HT1080 (cell line): Measurements from ENCODE around the gene PTPN14. TPM values are rescaled to one million over a fixed set of nuclear protein-coding genes. Genes with fewer than 3 reads are reported as not detected.

Source experiments
- DNase-seq: peaks from one replicate; pipeline ENCODE4 v3.0.0-alpha.2; 2015; ENCODE audit warnings: low read depth
- total RNA-seq: library from RNA; depleted of rRNA; stranded (reverse); fragments of >200 nt; shearing (Covaris generic); gene quantifications from 2 replicates; pipeline ENCODE4 v1.2.3, GENCODE V29; 2014

Gene PTPN14
- total RNA-seq, 1 experiment from 2014 or later = 63.0 TPM

DNA sequence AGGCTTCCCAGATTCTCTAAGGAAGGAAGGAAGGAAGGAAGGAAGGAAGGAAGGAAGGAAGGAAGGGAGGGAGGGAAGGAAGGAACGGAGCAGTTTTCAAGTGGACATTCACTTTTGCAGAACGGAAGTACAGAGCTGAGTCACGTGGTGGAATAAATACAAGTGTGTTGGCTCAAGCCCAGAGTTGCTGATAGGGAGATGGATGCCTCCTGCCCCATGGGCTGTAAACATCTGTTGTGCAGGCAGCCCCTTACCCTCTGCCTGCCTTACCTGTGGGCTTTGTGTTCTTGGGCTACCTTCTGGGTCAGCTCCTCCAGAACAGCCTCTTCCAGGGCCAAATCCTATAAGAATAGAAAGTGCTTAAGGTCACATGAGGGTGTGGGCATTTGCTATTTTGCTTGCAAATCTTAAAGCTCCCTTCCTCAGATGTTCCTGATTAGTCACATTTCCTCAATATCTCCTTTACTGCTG, 148.8 kb downstream of the PTPN14 start:
- DNase-seq = peak; percentile 55

DNA sequence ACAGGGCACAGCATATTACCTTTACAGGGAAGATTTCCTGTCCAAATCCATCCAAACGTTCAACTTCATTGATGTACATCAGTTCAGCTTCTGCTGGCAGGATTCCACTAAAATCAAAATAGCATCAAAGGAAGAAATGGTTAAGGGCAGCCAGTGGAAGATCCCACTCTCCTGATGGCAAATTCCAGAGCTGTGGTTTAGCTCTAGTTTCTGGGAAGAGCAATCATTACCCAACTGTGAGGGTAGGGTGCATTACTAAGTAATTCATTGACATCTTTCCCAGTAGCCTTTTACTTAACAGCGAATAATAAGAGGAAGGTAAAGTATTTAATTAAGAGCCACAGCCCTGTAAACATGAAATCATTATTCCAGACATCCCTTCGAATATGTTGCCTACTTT, 149.7 kb downstream of the PTPN14 start:
- no peak for DNase-seq

- peak; percentile 96 for DNase-seq
Observed at GRCh38 chr1:214400131-214400530, 151.3 kb downstream of the PTPN14 start.

GRCh38 chr1:214398490-214398889, 152.9 kb downstream of the PTPN14 start:
- DNase-seq = no peak

DNA sequence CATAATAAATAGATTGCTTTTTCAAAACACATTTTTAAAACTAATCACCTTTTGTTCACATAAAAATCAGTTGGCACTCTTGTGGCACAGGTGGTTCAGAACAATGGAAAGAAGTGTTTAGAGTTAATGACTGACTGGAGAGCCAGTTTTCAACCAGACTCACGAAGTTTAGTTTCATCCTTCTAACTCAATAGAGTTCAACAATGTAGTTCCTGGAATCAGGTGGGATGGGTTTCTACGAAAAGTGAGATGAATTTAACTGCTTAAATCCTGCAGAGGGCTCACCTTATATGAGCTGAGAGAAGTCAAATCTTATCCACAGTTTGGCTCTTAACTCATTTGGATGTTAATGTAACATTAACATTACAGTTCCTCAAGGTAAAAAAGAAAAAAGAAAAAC, 153.9 kb downstream of the PTPN14 start:
- DNase-seq = no peak

DNA sequence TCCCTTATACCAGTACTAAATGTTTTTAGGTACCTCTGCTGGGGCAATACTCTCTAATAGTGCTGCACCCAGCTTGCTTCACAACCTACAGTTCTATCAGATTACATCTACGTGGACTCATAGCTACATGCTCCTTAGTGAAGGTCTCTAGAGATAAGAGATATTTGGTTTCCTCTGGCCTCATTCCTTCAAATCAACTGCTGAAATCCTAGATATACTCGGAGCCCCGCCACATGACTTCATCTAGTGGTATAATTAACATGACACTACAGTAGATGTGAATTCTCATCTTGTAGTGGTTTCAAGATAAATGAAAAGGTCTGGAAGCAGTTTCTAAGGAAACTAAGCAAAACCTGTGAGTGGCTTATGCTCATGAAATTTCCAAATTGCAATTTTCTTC, 155.1 kb downstream of the PTPN14 start:
- DNase-seq = no peak

- peak; percentile 69 for DNase-seq
Observed at GRCh38 chr1:214394569-214394968, 156.8 kb downstream of the PTPN14 start.

DNA sequence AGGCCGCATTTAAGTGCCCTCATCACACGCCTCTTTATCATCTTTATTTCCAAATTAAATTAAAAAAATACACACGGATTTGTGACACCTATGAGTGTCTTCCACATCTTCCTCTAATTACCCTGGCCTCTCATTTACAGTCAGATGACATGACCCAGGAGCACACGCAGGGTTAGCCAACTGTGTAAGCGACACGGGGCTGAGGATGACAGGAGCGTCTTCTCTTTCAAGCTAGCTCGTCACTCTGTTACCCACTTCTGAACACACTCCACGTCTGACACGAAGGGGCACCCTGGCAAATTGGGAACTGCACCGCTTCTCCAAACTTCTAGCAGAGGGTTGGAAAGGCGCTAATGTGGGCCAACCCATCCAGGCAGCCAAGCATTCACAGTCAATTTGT, 158.3 kb downstream of the PTPN14 start:
- DNase-seq = no peak

DNA sequence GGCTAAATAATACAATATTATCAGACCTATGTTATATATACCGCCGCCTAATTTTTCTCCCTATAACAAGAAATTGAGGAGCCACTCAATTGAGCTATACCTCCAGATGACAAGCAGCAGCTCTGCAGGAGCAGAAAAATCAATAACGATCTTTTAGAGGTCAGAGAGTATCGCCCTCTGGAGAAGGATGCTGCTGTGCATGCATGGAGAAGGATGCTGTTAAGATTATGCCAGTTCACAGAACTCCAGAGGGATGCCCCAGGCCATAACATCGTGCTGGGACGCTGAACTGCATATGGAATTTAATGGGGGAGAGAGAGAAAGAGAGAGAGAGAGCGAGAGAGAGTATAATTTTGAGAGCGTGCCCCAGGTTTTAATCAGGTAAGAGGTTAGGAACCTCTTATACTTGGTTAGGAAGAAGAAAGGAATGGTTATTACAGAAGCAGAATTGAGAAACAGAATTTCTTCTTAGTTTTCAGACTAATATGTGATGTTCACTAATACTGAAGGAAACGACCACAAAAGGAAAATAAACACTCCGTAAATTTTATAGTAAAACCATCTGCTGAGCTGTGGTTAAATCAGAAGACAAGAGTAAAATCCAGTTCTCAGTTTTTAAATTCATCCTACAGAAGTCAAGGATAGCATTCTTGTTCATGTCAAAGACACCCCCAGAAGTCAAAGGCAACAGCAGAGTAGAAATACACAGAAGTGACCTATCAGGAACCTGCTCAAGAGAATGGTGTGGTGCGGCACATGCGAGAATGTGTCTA, 159.3 kb downstream of the PTPN14 start:
- DNase-seq = no peak

GRCh38 chr1:214389734-214390133, 161.7 kb downstream of the PTPN14 start:
- no peak for DNase-seq

DNA sequence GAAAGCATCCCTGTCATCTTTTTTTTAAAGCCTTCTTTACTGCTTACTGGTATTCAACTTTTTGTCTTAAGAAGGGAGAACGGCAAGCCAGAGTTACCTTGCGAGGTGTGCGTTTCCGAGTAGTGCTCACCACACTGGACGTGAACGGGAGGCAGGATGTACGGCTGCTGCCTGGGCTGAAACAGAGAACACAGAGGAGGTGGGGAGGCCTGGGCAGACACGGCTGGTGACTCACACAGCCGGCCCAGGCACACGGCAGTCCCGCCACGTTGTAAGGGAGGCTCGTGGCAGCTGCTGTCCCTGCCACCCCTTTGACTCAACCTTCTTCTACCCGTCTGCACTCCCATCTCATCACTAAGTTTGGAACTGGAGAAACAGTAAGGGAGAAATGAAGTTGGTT, 164.7 kb downstream of the PTPN14 start:
- DNase-seq = peak; percentile 95

GRCh38 chr1:214386333-214386732, 165.1 kb downstream of the PTPN14 start:
- no peak for DNase-seq

GRCh38 chr1:214385428-214385827, 166.0 kb downstream of the PTPN14 start:
- no peak for DNase-seq

DNA sequence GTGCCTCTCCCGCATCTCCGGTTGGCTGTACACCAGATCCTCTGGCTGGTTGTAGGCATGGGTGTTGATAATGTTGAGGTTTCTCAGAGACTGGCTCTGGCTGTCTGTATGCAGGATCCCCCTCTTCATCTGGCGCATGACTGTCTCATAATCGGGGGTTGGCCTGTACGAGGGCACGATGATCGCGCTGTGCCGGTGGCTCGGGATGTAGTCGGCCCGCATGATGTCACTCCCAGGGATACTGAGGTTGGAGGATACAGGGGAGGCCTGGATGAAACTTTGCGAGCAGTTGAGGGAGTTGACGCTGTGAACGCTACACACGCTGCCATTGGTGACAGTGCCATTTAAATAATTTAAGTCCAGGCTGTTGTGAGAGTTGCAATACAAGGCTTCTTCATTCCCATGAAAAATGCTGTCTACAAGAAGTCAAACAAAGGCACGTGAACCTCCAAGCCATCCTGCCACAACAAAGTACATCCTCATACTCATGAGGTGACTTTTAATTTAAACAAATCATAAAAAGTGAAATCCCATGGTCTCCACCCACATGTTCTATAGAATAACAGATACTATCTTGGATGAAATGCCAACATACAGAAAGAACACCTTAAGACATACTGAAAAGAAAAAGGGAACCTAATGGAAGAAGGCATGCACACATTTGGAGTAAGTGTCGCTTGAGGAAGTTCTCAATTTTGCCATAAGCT, 166.9 kb downstream of the PTPN14 start:
- DNase-seq = no peak

DNA sequence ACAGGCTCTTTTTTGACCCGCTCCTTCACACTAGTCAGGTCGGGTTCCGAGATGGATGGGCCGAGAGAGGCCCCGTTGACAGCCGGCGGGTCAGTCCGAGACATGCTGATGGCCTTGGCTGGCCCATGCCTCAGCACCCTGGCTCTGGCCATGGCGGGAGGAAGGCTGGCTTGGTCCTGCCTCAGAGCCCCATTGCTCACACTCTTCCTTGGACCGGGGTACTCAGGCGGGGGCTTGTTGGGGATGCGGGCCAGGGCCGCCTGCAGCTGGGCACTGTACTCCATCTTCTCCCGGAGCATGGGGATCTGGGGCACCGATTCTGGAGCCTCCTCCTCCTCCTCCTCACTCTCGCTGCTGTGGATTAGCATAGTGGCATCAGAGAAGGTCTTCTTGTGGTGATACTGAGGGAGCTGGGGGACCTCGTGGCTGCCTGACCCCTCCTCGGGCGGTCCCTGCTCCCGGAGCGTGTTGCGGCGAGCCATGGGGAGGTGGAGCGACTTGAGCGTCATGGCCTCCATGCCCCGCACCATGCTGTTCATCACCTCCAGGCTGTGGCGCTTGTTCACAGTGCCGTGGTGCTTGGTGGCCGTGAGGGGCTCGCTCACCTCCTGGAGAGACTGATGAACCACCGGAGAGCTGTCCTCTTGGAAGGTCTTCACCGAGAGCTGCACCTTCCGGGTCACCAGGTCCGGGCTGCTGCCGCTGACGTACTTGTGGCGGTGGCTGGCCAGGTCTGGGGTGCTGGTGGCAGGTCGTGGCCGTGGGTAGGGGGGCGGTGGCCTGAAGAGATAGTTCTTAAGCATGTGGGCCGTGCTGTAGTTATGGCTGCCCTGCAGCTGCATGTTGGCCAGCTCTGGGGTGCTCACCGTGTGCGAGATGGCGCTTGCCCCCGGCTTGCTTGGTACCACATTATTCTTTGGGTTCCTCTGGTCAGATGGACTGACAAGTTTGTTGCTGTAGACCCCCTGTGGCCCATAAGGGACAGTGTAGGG, 167.7 kb downstream of the PTPN14 start:
- no peak for DNase-seq

GRCh38 chr1:214380986-214381695, 170.3 kb downstream of the PTPN14 start:
- DNase-seq = no peak

- no peak for DNase-seq
Observed at GRCh38 chr1:214380396-214380795, 171.0 kb downstream of the PTPN14 start.

- no peak for DNase-seq
Observed at GRCh38 chr1:214379236-214379970, 172.0 kb downstream of the PTPN14 start.

DNA sequence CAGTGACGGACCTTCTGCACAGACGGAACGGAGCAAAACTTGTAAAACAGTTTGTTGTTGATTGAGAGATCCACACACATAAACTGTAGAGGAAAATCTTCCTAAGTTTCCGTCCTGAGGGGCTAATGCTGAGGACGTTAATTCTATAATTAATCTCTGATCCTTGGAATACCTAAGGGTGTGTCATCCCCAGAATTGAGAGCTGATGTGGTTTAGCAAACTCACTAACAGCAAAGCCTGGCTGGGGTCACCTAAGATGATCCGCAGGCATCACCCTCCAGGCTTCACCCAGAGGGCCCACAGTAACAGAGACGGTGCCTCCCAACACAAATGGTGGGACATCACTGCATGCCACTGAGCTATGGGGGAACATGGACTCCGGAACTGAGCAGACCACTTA, 172.9 kb downstream of the PTPN14 start:
- no peak for DNase-seq

GRCh38 chr1:214377886-214378285, 173.5 kb downstream of the PTPN14 start:
- no peak for DNase-seq
